ENCODE data around the gene TRIM34.
"Not testable (repeated sequence)": the region's sequence is repeated elsewhere in the genome, so short reads cannot be mapped to it uniquely, and the experiment has no call there.

Gene TRIM34

GRCh38 chr11:5679811-5680210, 55.0 kb downstream of the TRIM34 start:
- Histone ChIP-seq H3K4me2 (ENCODE audit: low read length) (no peak overlapping the region), H3K79me2 (no peaks in the 10 kb centered on the region), H3K9ac (no peak overlapping the region), H3K4me3 (ENCODE audit: low read depth, low read length) (no peak overlapping the region), H3K36me3 (ENCODE audit: control insufficient read depth, insufficient read depth, low read length) (no peaks in the 10 kb centered on the region), H2AFZ (no peak overlapping the region), H3K4me1 (no peaks in the 10 kb centered on the region), H3K27me3 (ENCODE audit: control insufficient read depth, insufficient read depth, low read length) (no peaks in the 10 kb centered on the region), H3K9me3 (ENCODE audit: control insufficient read depth, low read length) (no peaks in the 10 kb centered on the region), H3K27ac (no peak overlapping the region)
- TF ChIP-seq CTCF (IDR thresholded peaks at IDR 0.05) = no peak

- not testable (repeated sequence) for H3K4me2 ChIP-seq (ENCODE audit: low read length); H3K9me3 ChIP-seq (ENCODE audit: control insufficient read depth, low read length); H3K79me2 ChIP-seq; H3K27me3 ChIP-seq (ENCODE audit: control insufficient read depth, insufficient read depth, low read length); H3K4me1 ChIP-seq; H3K27ac ChIP-seq; H3K9ac ChIP-seq; H3K36me3 ChIP-seq (ENCODE audit: control insufficient read depth, insufficient read depth, low read length); H2AFZ ChIP-seq; H3K4me3 ChIP-seq (ENCODE audit: low read depth, low read length)
These were observed 58.2 kb downstream of the TRIM34 start for GRCh38 chr11:5682890-5683441.

- not testable (repeated sequence) for H3K4me2 ChIP-seq (ENCODE audit: low read length); H3K4me3 ChIP-seq (ENCODE audit: low read depth, low read length); H3K4me1 ChIP-seq; H3K36me3 ChIP-seq (ENCODE audit: control insufficient read depth, insufficient read depth, low read length); H3K9me3 ChIP-seq (ENCODE audit: control insufficient read depth, low read length); H3K9ac ChIP-seq; H3K27me3 ChIP-seq (ENCODE audit: control insufficient read depth, insufficient read depth, low read length); H3K79me2 ChIP-seq; H2AFZ ChIP-seq; H3K27ac ChIP-seq
These were observed 58.8 kb downstream of the TRIM34 start for GRCh38 chr11:5683620-5684019.

- Histone ChIP-seq H3K79me2 (no peaks in the 10 kb centered on the region), H2AFZ (peak overlapping the region; percentile 68), H3K4me3 (ENCODE audit: low read depth, low read length) (peak overlapping the region; percentile 75), H3K27ac (peak overlapping the region; percentile 86), H3K9ac (no peak overlapping the region), H3K9me3 (ENCODE audit: control insufficient read depth, low read length) (no peaks in the 10 kb centered on the region), H3K4me2 (ENCODE audit: low read length) (peak overlapping the region; percentile 75), H3K36me3 (ENCODE audit: control insufficient read depth, insufficient read depth, low read length) (no peaks in the 10 kb centered on the region), H3K27me3 (ENCODE audit: control insufficient read depth, insufficient read depth, low read length) (no peaks in the 10 kb centered on the region), H3K4me1 (no peaks in the 10 kb centered on the region)
- TF ChIP-seq CTCF (IDR thresholded peaks at IDR 0.05) = no peak
These were observed 59.3 kb downstream of the TRIM34 start for GRCh38 chr11:5684036-5684645.

GRCh38 chr11:5684646-5685362, 60.0 kb downstream of the TRIM34 start, which contains the start of gene TRIM5:
TSS of gene TRIM5 (minus strand) at chr11:5685074. CDS start at chr11:5680177, 4,897 bp downstream.
- H3K27ac ChIP-seq = peak within 1 kb of the TSS; percentile 86
- H3K9ac ChIP-seq = no peak within 1 kb of the TSS
- no peaks in the 10 kb centered on the region for H3K27me3 ChIP-seq (ENCODE audit: control insufficient read depth, insufficient read depth, low read length)
- H2AFZ ChIP-seq = peak within 1 kb of the TSS; percentile 68
- no peaks in the 10 kb centered on the region for H3K36me3 ChIP-seq (ENCODE audit: control insufficient read depth, insufficient read depth, low read length)
- H3K4me2 ChIP-seq (ENCODE audit: low read length) = peak within 1 kb of the TSS; percentile 75
- no peaks in the 10 kb centered on the region for H3K4me1 ChIP-seq
- peak; percentile 35 for TF ChIP-seq CTCF (IDR thresholded peaks at IDR 0.05)
- no peaks in the 10 kb centered on the region for H3K9me3 ChIP-seq (ENCODE audit: control insufficient read depth, low read length)
- no peaks in the 10 kb centered on the region for H3K79me2 ChIP-seq
- peak within 1 kb of the TSS; percentile 75 for H3K4me3 ChIP-seq (ENCODE audit: low read depth, low read length)

All from parathyroid adenoma (tissue), 2 donors.